GM12873 (cell line): ENCODE data around the gene USP12.

Experiments
- TF ChIP-seq, protein P1 (sequence below): IDR thresholded peaks from 2 replicates; pipeline ENCODE4 v1.5.1; 2012; ENCODE audit warnings: low read depth, mild to moderate bottlenecking, moderate library complexity, low read length, control low read depth; ENCODE audit not compliant: insufficient read depth; ENCODE audit errors: missing control alignments

The USP12 gene

DNA sequence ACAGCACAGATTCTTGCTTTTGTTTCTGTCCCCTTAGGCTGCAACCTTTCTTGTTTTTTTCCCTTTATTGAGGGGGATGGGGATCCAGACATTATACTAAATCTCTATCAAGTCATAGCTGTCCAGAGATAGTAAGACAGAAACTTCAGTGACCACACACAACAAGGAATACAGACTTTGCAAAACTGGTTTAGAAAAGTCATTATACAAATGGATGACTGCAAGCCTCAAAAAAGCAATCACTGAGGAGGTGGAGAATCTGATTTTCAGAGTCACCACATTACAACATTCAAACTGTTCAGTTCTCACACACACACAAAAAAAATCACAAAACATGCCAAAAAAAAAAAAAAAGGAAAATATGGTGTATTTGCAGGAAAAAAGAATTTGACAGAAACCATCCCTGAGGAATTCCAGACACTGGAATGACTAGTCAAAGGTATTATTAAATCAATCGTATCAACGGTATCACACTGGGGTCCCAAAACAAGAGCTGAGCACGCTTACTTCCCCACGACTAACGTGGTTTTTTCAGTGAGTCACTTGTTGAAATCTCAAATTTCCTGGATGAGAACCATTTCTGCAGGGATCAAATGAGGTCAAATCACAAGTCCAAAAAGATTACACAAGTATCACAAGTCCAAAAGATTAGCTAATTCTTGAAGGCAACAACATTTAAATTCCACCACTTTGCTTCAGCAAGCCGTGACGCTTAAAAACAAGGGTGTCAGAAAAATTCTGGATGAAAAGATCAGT is 41.2 kb downstream of the USP12 start:
- TF ChIP-seq, protein P1, sequence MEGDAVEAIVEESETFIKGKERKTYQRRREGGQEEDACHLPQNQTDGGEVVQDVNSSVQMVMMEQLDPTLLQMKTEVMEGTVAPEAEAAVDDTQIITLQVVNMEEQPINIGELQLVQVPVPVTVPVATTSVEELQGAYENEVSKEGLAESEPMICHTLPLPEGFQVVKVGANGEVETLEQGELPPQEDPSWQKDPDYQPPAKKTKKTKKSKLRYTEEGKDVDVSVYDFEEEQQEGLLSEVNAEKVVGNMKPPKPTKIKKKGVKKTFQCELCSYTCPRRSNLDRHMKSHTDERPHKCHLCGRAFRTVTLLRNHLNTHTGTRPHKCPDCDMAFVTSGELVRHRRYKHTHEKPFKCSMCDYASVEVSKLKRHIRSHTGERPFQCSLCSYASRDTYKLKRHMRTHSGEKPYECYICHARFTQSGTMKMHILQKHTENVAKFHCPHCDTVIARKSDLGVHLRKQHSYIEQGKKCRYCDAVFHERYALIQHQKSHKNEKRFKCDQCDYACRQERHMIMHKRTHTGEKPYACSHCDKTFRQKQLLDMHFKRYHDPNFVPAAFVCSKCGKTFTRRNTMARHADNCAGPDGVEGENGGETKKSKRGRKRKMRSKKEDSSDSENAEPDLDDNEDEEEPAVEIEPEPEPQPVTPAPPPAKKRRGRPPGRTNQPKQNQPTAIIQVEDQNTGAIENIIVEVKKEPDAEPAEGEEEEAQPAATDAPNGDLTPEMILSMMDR: no peak

DNA sequence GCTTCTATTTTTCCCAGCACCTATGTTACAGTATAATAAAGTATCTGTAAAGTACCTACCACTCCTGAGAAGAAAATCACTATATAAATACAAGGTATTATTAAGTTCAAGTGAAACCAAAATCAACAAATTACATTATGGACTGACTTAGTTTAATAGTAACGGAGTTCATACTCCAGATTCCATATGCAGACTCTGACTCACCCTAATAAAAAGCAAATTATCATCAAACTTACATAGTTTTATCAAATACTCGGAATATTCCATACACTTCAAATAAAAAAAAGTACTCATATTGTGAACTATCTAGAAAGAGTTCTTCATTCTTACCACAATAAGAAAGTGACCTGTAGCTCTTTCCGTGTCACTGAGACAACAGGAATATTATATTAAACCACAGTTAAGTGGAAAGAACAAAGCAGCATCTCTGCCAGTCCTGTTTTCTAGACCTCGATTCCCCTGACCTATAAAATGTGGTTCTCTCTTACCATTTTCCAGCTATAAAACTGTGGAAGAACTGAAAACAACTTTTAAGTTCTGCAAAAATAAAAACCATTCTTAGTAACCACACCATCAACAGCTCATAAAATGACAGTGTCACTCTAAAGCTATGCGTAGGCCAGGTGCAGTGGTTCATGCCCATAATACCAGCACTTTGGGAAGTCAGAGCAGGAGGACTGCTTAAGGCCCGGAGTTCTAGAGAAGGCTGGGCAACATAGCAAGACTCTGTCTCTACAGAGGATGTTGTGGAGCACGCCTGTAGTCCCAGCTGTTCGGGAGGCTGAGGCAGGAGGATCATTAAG is 42.6 kb downstream of the USP12 start:
- TF ChIP-seq, protein P1: no peak

DNA sequence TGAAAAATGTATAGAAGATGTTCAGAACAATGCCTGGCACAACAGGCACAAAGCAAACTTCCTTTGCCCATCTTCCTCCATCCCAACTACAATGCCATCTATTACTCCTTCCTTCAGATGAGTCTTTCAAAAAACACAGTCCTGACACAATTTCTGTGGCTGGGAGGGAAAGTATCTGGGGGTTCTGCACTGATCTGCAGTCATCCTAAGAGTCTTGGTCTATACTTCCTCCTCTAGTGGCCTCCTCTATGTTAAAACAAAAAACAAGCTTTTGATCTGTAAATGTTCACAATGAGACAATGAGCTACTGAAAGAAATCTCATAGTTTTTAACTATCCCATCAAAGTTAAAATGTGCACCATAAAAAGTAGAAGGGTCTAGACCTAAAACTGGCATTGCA is 44.8 kb downstream of the USP12 start:
- TF ChIP-seq, protein P1: no peak

DNA sequence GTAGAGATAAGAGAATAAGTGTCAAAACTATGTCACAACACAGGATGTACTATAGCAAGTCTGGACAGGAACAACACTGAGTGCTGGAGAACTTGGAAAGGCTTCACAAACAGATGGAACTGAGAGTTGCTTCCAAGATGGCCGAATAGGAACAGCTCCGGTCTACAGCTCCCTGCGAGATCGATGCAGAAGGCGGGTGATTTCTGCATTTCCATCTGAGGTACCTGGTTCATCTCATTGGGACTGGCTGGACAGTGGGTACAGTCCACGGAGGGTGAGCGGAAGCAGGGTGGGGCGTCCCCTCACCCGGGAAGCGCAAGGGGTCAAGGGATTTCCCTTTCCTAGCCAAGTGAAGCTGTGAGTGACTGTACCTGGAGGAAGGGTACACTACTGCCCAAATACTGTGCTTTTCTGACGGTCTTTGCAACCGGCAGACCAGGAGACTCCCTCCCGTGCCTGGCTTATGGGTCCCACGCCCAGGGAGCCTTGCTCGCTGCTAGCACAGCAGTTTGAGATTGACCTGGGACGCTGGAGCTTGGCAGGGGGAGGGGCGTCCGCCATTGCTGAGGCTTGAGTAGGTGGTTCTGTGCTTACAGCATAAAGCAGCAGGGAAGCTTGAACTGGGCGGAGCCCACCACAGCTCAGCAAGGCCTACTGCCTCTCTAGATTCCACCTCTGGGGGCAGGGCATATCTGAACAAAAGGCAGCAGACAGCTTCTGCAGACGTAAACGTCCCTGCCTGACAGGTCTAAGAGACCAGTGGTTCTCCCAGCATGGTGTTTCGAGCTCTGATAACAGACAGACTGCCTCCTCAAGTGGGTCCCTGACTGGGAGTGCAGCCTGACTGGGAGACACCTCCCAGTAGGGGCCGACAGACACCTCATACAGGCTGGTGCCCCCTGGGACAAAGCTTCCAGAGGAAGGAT is 46.0 kb downstream of the USP12 start:
- TF ChIP-seq, protein P1: no peak

- TF ChIP-seq, protein P1: no peak
Measured at GRCh38 chr13:27124571-27124970, 47.0 kb downstream of the USP12 start.

DNA sequence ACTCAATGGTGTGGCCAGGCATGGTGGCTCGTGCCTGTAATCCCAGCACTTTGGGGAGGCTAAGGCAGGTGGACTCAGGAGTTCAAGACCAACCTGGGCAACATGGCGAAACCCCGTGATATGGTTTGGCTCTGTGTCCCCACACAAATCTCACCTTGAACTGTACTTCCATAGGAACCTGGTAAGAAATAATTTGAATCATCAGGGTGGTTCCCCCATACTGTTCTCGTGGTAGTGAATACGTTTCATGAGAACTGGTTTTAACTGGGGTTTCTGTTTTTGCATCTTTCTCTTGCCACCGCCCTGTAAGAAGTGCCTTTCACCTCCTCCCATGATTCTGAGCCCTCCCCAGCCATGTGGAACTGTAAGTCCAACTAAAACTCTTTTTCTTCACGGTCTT is 49.6 kb downstream of the USP12 start:
- TF ChIP-seq, protein P1: no peak
